ENCODE measurements around the gene CSTPP1. TPM values are rescaled to one million over a fixed set of nuclear protein-coding genes. Genes with fewer than 3 reads are reported as not detected.

Gene CSTPP1
- total and polyA plus RNA-seq, 2 of the 8 experiments (the other 6 are each of a cell fraction or from before 2014, with no cell fraction given): 24.2 to 28.7 TPM

GRCh38 chr11:47171061-47171838, 234.7 kb downstream of the CSTPP1 start (continued):
- TF ChIP-seq CHD7 (IDR thresholded peaks at IDR 0.05; ENCODE audit: insufficient replicate concordance, low read length) (no peak), ZNF274 (IDR thresholded peaks at IDR 0.05; ENCODE audit: borderline replicate concordance, extremely low read depth, low read length) (no peak), RAD21 (IDR thresholded peaks at IDR 0.05 in 1 of 2, conservative IDR thresholded peaks at IDR 0.05 in 1 of 2; ENCODE audit: low read depth in 2 of 2, low read length in 2 of 2) (no peak), EP300 (IDR thresholded peaks at IDR 0.05; ENCODE audit: borderline replicate concordance in 1 of 2, low read depth in 2 of 2, low read length in 2 of 2) (no peak), BCL11A (IDR thresholded peaks at IDR 0.05; ENCODE audit: low read depth in 2 of 2, low read length in 2 of 2) (no peak), TAF7 (optimal IDR thresholded peaks at IDR 0.05; ENCODE audit: borderline replicate concordance, low read depth, low read length) (no peak), BACH1 (IDR thresholded peaks at IDR 0.05; ENCODE audit: low read length) (no peak), POLR2A (IDR thresholded peaks at IDR 0.05; ENCODE audit: control extremely low read depth in 1 of 2, low read depth in 2 of 2, low read length in 2 of 2) (no peak), CHD1 (IDR thresholded peaks at IDR 0.05; ENCODE audit: low read depth, low read length) (no peak), TBP (IDR thresholded peaks at IDR 0.05; ENCODE audit: low read depth, low read length) (no peak)
